Esophagus muscularis mucosa (tissue), 3 donors: ENCODE measurements around the gene ADAMTSL4.

Experiments used
- POLR2A ChIP-seq: fragments of 450-650 bp; IDR thresholded peaks from one replicate; pipeline ENCODE4 v1.6.1; 2017; ENCODE audit warnings: antibody characterized with exemption, moderate library complexity, mild to moderate bottlenecking, low read depth
- POLR2AphosphoS5 ChIP-seq, 2 donors: sonication (generic); formaldehyde crosslinking; IDR thresholded peaks; one replicate each; pipeline ENCODE4 v1.6.1; 2017; ENCODE audit warnings: antibody characterized with exemption in 2 of 2
- TF ChIP-seq, protein P1 (sequence below), 3 experiments: fragments of 200-600 bp in 2 of 3; fragments of 450-650 bp in 1 of 3; sonication (generic) in 2 of 3; IDR thresholded peaks; one replicate each; pipeline ENCODE4 v1.5.1; 2017 to 2019; ENCODE audit warnings: antibody characterized with exemption in 3 of 3, mild to moderate bottlenecking in 2 of 3, moderate library complexity in 1 of 3

DNA sequence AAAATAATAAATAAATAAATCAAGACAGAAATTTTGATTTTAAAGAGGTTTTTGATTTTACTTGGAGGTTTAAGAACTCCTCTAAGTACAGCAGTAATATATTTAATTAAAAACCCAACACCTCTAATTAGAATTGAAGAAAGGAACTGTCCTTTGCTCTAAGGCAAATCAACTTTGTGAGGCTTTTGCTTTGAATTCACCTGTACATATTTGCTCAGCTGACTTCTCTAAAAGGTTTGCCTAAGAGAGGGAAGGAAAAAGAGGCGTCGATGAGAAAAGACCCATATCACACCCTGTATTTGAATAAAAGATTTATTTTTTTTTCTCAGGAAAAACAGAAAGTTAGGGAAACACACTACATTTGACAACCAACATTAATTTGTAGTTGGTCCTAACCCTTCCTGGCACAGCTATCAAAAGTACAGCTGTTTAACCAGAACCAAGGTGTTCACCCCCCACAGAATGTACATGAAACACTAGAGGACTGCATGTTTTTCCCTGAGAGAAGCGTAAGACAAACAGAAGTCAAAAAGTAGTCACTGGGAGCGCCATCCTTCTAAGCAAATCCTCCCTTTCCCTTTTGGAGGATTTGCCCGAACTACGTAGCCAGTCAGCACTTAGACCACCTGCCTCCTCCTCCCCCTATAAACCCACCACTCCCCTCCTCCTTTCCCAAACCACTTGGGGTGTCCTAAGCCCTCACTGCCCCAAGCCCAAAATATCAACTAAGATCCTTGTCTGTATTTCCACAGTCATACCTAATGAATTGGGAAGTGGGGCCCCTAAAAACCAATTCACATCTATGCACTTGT lies 25.3 kb downstream of the ADAMTSL4 start:
- TF ChIP-seq, protein P1, sequence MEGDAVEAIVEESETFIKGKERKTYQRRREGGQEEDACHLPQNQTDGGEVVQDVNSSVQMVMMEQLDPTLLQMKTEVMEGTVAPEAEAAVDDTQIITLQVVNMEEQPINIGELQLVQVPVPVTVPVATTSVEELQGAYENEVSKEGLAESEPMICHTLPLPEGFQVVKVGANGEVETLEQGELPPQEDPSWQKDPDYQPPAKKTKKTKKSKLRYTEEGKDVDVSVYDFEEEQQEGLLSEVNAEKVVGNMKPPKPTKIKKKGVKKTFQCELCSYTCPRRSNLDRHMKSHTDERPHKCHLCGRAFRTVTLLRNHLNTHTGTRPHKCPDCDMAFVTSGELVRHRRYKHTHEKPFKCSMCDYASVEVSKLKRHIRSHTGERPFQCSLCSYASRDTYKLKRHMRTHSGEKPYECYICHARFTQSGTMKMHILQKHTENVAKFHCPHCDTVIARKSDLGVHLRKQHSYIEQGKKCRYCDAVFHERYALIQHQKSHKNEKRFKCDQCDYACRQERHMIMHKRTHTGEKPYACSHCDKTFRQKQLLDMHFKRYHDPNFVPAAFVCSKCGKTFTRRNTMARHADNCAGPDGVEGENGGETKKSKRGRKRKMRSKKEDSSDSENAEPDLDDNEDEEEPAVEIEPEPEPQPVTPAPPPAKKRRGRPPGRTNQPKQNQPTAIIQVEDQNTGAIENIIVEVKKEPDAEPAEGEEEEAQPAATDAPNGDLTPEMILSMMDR (IDR thresholded peaks at IDR 0.05): no peak
- TF ChIP-seq POLR2A: no peak
- peak in 1 of 2 donors; percentile 61 for TF ChIP-seq POLR2AphosphoS5 (IDR thresholded peaks at IDR 0.05)
